Muscle layer of duodenum (tissue), 2 donors: ENCODE results near the gene PHF11.

Source experiments
- H3K27ac ChIP-seq: one replicate; pipeline ENCODE4 v1.7.0; 2013; ENCODE audit warnings: mild to moderate bottlenecking, low read length
- H3K27me3 ChIP-seq: one replicate; pipeline ENCODE4 v1.7.0; 2013; ENCODE audit warnings: low read depth, mild to moderate bottlenecking, control low read depth, low read length
- H3K36me3 ChIP-seq, 2 donors: one replicate each; pipeline ENCODE4 v1.7.0; 2013; ENCODE audit warnings: low read length in 2 of 2, control low read depth in 1 of 2, mild to moderate bottlenecking in 1 of 2; ENCODE audit not compliant: insufficient read depth in 2 of 2, control insufficient read depth in 1 of 2
- H3K4me1 ChIP-seq, 2 donors: one replicate each; pipeline ENCODE4 v1.7.0; 2013; ENCODE audit warnings: low read length in 2 of 2, mild to moderate bottlenecking in 2 of 2, control low read depth in 1 of 2, moderate library complexity in 1 of 2; ENCODE audit not compliant: insufficient read depth in 2 of 2, control insufficient read depth in 1 of 2
- H3K4me3 ChIP-seq, 2 donors: one replicate each; pipeline ENCODE4 v1.7.0; 2013; ENCODE audit warnings: low read length in 2 of 2, low read depth in 1 of 2, mild to moderate bottlenecking in 1 of 2
- H3K9me3 ChIP-seq, 2 donors: one replicate each; pipeline ENCODE4 v1.7.0; 2013; ENCODE audit warnings: low read length in 2 of 2, control low read depth in 1 of 2, mild to moderate bottlenecking in 1 of 2; ENCODE audit not compliant: control insufficient read depth in 1 of 2
- donor health status: healthy.

PHF11 gene

DNA sequence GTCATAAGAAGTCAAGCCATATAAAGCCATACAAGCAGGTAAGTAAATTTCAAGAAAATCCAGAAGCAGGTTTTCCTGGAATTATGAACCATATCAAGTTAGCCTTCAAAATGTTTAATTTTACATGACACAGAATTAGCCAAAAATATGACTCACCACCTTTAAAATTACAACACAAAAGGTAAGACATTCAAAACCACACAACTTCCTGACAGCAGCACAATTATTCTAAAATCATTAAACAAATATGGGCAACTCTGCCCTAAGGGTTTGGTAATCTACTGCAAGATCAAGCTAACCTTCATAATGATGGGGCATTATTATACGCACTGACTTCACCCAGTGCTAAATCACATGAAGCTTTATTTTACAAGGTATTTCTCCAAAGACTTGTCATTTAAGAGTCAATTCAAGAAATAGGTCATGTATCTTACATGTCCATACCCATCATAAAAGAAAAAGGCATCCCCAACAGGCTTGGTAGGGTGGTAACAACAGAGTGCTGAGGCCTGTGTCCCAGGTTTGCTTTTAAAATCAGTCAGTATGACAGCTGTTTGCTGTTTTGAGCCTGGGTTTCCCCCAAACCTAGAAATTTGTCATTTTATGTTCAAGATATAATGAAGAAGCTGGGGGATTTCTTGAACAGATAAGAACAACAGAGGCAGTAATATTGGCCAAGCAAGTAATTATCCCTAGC is 74.4 kb downstream of the PHF11 start:
- no peaks in the 10 kb centered on the region for H3K4me1 ChIP-seq
- H3K36me3 ChIP-seq: peaks cover 0 to 5% of the 10 kb centered on the region in 2 donors
- no peak overlapping the region for H3K27ac ChIP-seq

DNA sequence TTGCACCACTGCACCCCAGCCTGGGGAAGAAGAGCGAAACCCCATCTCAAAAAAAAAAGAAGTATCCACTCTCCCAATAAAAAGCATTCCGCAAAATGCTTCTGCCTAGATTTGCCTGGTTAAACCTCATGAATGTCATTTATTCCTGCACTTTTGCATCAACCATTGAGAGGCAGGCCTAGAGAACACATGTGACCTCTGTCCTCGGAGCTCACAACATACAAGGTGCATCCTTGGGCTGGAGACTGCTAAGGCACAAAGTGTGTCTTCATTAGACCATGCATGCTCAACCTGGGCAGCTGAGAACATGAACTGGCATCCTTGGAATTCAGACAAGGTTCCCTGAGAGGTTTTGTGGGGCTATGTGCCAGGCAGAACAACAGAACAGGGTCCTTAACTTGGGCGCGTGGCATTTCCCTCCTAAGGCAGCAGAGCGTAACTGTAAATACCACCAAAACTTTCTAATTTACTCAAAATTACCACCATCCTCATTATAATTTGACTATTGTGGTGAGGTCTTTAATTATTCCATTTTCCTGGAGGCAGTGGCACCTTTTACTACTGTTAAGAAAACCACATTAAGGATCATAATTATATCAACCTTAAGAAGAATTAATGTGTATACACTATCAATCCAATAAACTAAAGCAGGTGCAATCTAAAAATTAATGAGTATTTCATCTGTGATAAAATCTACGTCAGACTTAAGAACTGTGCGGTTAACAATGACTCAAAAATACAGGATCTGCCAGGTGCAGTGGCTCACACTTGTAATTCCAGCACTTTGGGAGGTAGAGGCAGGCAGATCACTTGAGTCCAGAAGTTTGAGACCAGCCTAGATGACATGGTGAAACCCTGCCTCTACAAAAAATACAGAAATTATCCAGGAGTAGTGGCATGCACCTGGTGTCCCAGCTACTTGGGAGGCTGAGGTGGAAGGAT is 75.8 kb downstream of the PHF11 start:
- Histone ChIP-seq H3K9me3 (no peaks in the 10 kb centered on the region), H3K27ac (no peak overlapping the region), H3K4me3 (no peak overlapping the region), H3K27me3 (no peaks in the 10 kb centered on the region), H3K4me1 (no peaks in the 10 kb centered on the region), H3K36me3 (peaks cover 0 to under 1% of the 10 kb centered on the region in 2 donors)

More for the DNA sequence above, 74.4 kb downstream of the PHF11 start:
- Histone ChIP-seq H3K27me3 (no peaks in the 10 kb centered on the region), H3K4me3 (no peak overlapping the region), H3K9me3 (no peaks in the 10 kb centered on the region)
